Panc1 (cell line): Measurements from ENCODE around the gene BMP10. TPM values are rescaled to one million over a fixed set of nuclear protein-coding genes. Genes with fewer than 3 reads are reported as not detected.

Experiments
- ATAC-seq: fragments of 200-7000 bp; cut with Tn5 transposase; 2 replicates; pipeline ENCODE4 v1.9.1; 2020; ENCODE audit warnings: mild to moderate bottlenecking, moderate library complexity
- BruUV-seq: library from RNA; stranded (reverse); fragments of 400-500 nt; replicated peaks from 2 replicates; lab custom pipeline; 2021; lab: Mats Ljungman, UMichigan
- CTCF ChIA-PET: fragments of 300-600 bp; sonication (Branson Sonifier 250); formaldehyde crosslinking; loops from one replicate; lab custom pipeline; 2022; ENCODE audit warnings: antibody characterized with exemption; lab: Charles Lee
- POLR2A ChIA-PET: fragments of 300-600 bp; sonication (Branson Sonifier 250); formaldehyde crosslinking; loops from one replicate; lab custom pipeline; 2022; ENCODE audit warnings: antibody characterized with exemption; lab: Charles Lee
- DNase-seq: peaks from one replicate; pipeline ENCODE4 v3.0.0-alpha.2; 2010; ENCODE audit warnings: low read depth, low spot score
- H3K27ac ChIP-seq: 2 replicates; pipeline ENCODE4 v1.5.1; 2011; ENCODE audit warnings: mild to moderate bottlenecking, low read length, inconsistent platforms
- H3K27me3 ChIP-seq: fragments of 200-500 bp; sonication (Bioruptor generic); 2 replicates; pipeline ENCODE4 v1.6.0; 2014; ENCODE audit warnings: low read length, inconsistent platforms; ENCODE audit not compliant: control insufficient read depth, insufficient read depth
- H3K36me3 ChIP-seq: fragments of 200-500 bp; sonication (Bioruptor generic); 2 replicates; pipeline ENCODE4 v1.5.1; 2014; ENCODE audit warnings: inconsistent platforms, mild to moderate bottlenecking, low read length, moderate library complexity; ENCODE audit not compliant: control insufficient read depth, insufficient read depth
- H3K4me1 ChIP-seq: 2 replicates; pipeline ENCODE4 v1.5.1; 2011; ENCODE audit warnings: inconsistent platforms, mild to moderate bottlenecking, low read length, moderate library complexity; ENCODE audit not compliant: control insufficient read depth, insufficient read depth
- H3K4me3 ChIP-seq, 2 experiments: 2 replicates each; pipeline ENCODE4 v1.5.1; 2011 to 2012; ENCODE audit warnings: low read depth in 2 of 2, low read length in 2 of 2, mild to moderate bottlenecking in 2 of 2, inconsistent platforms in 1 of 2, moderate library complexity in 1 of 2
- H3K9me3 ChIP-seq: fragments of 200-500 bp; sonication (Bioruptor generic); 2 replicates; pipeline ENCODE4 v1.5.1; 2014; ENCODE audit warnings: low read depth, mild to moderate bottlenecking, inconsistent platforms, low read length, moderate library complexity; ENCODE audit not compliant: control insufficient read depth, insufficient read depth
- CTCF ChIP-seq: fragments of 450-650 bp; IDR thresholded peaks from 2 replicates; pipeline ENCODE4 v1.5.1; 2017; ENCODE audit warnings: mild to moderate bottlenecking
- POLR2AphosphoS5 ChIP-seq: IDR thresholded peaks from 2 replicates; pipeline ENCODE4 v1.6.1; 2012; ENCODE audit warnings: mild to moderate bottlenecking, low read depth, low read length, moderate library complexity
- SIN3A ChIP-seq: IDR thresholded peaks from 2 replicates; pipeline ENCODE4 v1.6.1; 2012; ENCODE audit warnings: low read depth, mild to moderate bottlenecking, low read length, moderate library complexity, borderline replicate concordance; ENCODE audit not compliant: insufficient read depth
- TCF7L2 ChIP-seq: IDR thresholded peaks from 2 replicates; pipeline ENCODE4 v1.6.1; 2011; ENCODE audit warnings: mild to moderate bottlenecking, low read depth, low read length, inconsistent platforms
- in situ Hi-C: cut with HindIII; loops from 2 replicates; pipeline ENCODE4 v1.10.0; 2016; ENCODE audit warnings: low sequenced_read_pairs, low pct_unique_long_range_greater_than_20kb
- intact Hi-C: fragments of 100-400 bp; cut with micrococcal nuclease; formaldehyde crosslinking; loops from one replicate; pipeline ENCODE4 v1.10.0; 2022; ENCODE audit not compliant: unreplicated experiment
- total RNA-seq: library from RNA; stranded (reverse); gene quantifications from one replicate; pipeline ENCODE4 v1.2.1, GENCODE V29; 2021; ENCODE audit not compliant: unreplicated experiment
- TF ChIP-seq, protein P1 (sequence below), 2 experiments: IDR thresholded peaks; 2 replicates each; pipeline ENCODE4 v1.6.1; 2011 to 2012; ENCODE audit warnings: low read depth in 2 of 2, control low read depth in 1 of 2, low read length in 1 of 2, mild to moderate bottlenecking in 1 of 2, moderate library complexity in 1 of 2; ENCODE audit not compliant: insufficient read depth in 1 of 2

Gene BMP10
- total RNA-seq, 1 experiment from 2014 or later, result not detected

DNA sequence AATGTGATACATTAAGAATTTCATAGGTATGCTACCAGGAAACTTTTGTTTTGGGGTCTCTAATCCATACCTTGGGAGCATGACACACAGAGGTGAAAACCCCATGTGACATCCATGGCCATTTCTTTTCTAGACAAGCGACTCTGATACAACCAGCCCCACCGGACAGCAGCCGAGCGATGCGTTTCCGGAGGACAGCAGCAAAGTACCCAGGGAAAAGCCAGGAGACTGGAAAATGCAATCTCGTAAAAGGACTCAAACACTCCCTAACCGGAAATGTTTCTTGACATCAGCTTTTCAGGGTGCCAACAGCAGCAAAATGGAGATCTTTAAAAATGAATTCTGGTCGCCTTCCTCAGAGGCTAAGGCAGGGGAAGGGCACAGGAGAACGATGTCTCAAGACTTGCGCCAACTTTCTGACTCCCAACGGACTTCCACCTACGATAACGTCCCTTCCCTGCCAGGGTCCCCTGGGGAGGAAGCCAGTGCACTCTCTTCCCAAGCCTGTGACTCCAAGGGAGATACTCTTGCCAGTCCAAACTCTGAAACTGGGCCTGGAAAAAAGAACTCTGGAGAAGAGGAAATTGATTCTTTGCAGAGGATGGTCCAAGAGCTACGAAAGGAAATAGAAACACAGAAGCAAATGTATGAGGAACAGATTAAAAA lies 48.9 kb downstream of the BMP10 start:
- no peak overlapping the region for H3K4me3 ChIP-seq
- in situ Hi-C loops, result no loop called here
- no peaks in the 10 kb centered on the region for H3K9me3 ChIP-seq
- intact Hi-C loops, result no loop called here
- ChIA-PET POLR2A (no interaction called here), CTCF (no interaction called here)
- no TSS peak for BruUV-seq
- no peaks in the 10 kb centered on the region for H3K36me3 ChIP-seq
- TF ChIP-seq CTCF (no peak), TCF7L2 (no peak), POLR2AphosphoS5 (no peak), SIN3A (no peak)
- TF ChIP-seq, protein P1, sequence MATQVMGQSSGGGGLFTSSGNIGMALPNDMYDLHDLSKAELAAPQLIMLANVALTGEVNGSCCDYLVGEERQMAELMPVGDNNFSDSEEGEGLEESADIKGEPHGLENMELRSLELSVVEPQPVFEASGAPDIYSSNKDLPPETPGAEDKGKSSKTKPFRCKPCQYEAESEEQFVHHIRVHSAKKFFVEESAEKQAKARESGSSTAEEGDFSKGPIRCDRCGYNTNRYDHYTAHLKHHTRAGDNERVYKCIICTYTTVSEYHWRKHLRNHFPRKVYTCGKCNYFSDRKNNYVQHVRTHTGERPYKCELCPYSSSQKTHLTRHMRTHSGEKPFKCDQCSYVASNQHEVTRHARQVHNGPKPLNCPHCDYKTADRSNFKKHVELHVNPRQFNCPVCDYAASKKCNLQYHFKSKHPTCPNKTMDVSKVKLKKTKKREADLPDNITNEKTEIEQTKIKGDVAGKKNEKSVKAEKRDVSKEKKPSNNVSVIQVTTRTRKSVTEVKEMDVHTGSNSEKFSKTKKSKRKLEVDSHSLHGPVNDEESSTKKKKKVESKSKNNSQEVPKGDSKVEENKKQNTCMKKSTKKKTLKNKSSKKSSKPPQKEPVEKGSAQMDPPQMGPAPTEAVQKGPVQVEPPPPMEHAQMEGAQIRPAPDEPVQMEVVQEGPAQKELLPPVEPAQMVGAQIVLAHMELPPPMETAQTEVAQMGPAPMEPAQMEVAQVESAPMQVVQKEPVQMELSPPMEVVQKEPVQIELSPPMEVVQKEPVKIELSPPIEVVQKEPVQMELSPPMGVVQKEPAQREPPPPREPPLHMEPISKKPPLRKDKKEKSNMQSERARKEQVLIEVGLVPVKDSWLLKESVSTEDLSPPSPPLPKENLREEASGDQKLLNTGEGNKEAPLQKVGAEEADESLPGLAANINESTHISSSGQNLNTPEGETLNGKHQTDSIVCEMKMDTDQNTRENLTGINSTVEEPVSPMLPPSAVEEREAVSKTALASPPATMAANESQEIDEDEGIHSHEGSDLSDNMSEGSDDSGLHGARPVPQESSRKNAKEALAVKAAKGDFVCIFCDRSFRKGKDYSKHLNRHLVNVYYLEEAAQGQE (IDR thresholded peaks at IDR 0.05; ENCODE audit: insufficient read depth in 1 of 2, low read depth in 2 of 2, low read length in 1 of 2), result no peak
- H3K27me3 ChIP-seq, result no peaks in the 10 kb centered on the region
- no peaks in the 10 kb centered on the region for H3K4me1 ChIP-seq
- DNase-seq (no peak), ATAC-seq (no peak)
- no peak overlapping the region for H3K27ac ChIP-seq

DNA sequence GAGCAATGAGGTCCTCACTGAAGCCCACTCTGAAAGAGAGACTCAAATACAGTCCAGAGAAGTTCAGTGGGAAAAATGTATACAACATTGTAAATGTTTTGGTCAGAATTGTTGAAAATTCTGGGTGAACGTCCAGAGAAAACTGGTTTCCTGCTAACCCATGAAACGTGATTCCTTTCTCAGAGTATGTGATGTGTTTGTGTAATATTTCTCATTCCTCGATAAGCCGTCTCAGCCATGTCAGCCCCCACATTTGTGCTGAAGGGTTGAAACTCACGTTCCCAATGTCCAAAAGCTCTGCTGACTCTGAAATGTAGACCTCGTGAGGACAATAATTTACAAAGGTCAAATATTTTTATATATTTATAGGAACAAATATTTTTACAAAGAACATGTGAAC lies 51.6 kb downstream of the BMP10 start:
- ATAC-seq (no peak), DNase-seq (no peak)
- no TSS peak for BruUV-seq
- ChIA-PET CTCF (no interaction called here), POLR2A (no interaction called here)
- no peak overlapping the region for H3K27ac ChIP-seq
- H3K4me1 ChIP-seq, result no peaks in the 10 kb centered on the region
- intact Hi-C loops (no loop called here), in situ Hi-C loops (no loop called here)
- H3K9me3 ChIP-seq, result no peaks in the 10 kb centered on the region
- no peak overlapping the region for H3K4me3 ChIP-seq
- no peaks in the 10 kb centered on the region for H3K36me3 ChIP-seq
- no peaks in the 10 kb centered on the region for H3K27me3 ChIP-seq
- TF ChIP-seq TCF7L2 (no peak), SIN3A (no peak), POLR2AphosphoS5 (no peak), CTCF (no peak)
- TF ChIP-seq, protein P1 (IDR thresholded peaks at IDR 0.05; ENCODE audit: insufficient read depth in 1 of 2, low read depth in 2 of 2, low read length in 1 of 2), result no peak
